Activated CD4-positive, alpha-beta T cell treated with anti-CD3 and anti-CD28 coated beads, Interleukin-2, amount 10 ng/mL, durations not matched to agents 24 days and 14 days (primary cell): Measurements from ENCODE around the gene QRFP. TPM values are rescaled to one million over a fixed set of nuclear protein-coding genes. Genes with fewer than 3 reads are reported as not detected.

Experiments used
- DNase-seq: peaks from one replicate; pipeline ENCODE4 v3.0.0; 2022
- H3K27ac Mint-ChIP-seq: one replicate; pipeline ENCODE4 v1.8.0; 2022; ENCODE audit warnings: mild to moderate bottlenecking, mixed read lengths
- H3K27me3 Mint-ChIP-seq: one replicate; pipeline ENCODE4 v1.8.0; 2022; ENCODE audit warnings: mixed read lengths
- H3K36me3 Mint-ChIP-seq: one replicate; pipeline ENCODE4 v1.8.0; 2022; ENCODE audit warnings: low read depth, mild to moderate bottlenecking, mixed read lengths
- H3K4me1 Mint-ChIP-seq: one replicate; pipeline ENCODE4 v1.8.0; 2021; ENCODE audit warnings: mixed read lengths
- H3K4me3 Mint-ChIP-seq: one replicate; pipeline ENCODE4 v1.8.0; 2022; ENCODE audit warnings: mild to moderate bottlenecking, moderate library complexity, mixed read lengths
- H3K9me3 Mint-ChIP-seq: one replicate; pipeline ENCODE4 v1.8.0; 2021; ENCODE audit warnings: mixed read lengths
- intact Hi-C: fragments of 100-400 bp; cut with micrococcal nuclease; formaldehyde crosslinking; loops from one replicate; pipeline ENCODE4 v1.15.1; 2023
- total RNA-seq: library from RNA; stranded (reverse); gene quantifications from 2 replicates; pipeline ENCODE4 v1.2.3, GENCODE V29; 2022

QRFP gene
- total RNA-seq, 1 donor from 2014 or later = not detected

DNA sequence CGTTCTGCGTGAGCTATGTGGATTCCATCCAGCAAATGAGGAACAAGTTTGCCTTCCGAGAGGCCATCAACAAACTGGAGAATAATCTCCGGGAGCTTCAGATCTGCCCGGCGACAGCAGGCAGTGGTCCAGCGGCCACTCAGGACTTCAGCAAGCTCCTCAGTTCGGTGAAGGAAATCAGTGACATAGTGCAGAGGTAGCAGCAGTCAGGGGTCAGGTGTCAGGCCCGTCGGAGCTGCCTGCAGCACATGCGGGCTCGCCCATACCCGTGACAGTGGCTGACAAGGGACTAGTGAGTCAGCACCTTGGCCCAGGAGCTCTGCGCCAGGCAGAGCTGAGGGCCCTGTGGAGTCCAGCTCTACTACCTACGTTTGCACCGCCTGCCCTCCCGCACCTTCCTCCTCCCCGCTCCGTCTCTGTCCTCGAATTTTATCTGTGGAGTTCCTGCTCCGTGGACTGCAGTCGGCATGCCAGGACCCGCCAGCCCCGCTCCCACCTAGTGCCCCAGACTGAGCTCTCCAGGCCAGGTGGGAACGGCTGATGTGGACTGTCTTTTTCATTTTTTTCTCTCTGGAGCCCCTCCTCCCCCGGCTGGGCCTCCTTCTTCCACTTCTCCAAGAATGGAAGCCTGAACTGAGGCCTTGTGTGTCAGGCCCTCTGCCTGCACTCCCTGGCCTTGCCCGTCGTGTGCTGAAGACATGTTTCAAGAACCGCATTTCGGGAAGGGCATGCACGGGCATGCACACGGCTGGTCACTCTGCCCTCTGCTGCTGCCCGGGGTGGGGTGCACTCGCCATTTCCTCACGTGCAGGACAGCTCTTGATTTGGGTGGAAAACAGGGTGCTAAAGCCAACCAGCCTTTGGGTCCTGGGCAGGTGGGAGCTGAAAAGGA is 10.9 kb downstream of the QRFP start:
- H3K4me3 Mint-ChIP-seq = no peak overlapping the region
- no peaks in the 10 kb centered on the region for H3K27me3 Mint-ChIP-seq
- intact Hi-C loops = no loop called here
- H3K4me1 Mint-ChIP-seq = no peaks in the 10 kb centered on the region
- peaks cover 8% of the 10 kb centered on the region for H3K36me3 Mint-ChIP-seq
- no peak overlapping the region for H3K27ac Mint-ChIP-seq
- DNase-seq = no peak
- H3K9me3 Mint-ChIP-seq = no peaks in the 10 kb centered on the region

DNA sequence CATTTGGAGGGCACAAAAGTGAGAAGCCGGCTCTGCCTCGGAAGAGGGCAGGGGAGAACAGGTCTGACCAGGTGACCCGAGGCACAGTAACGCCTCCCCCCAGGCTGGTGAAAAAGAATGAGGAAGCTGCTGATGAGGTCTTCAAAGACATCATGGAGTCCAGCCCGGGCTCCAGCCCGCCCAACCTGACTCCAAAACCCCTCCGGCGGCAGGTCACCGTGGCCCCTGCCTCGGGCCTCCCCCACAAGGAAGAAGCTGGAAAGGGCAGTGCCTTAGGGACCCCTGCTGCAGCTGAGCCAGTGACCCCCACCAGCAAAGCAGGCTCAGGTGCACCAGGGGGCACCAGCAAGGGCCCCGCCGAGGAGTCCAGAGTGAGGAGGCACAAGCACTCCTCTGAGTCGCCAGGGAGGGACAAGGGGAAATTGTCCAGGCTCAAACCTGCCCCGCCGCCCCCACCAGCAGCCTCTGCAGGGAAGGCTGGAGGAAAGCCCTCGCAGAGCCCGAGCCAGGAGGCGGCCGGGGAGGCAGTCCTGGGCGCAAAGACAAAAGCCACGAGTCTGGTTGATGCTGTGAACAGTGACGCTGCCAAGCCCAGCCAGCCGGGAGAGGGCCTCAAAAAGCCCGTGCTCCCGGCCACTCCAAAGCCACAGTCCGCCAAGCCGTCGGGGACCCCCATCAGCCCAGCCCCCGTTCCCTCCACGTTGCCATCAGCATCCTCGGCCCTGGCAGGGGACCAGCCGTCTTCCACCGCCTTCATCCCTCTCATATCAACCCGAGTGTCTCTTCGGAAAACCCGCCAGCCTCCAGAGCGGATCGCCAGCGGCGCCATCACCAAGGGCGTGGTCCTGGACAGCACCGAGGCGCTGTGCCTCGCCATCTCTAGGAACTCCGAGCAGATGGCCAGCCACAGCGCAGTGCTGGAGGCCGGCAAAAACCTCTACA is 11.8 kb downstream of the QRFP start:
- H3K27ac Mint-ChIP-seq = no peak overlapping the region
- intact Hi-C loops = no loop called here
- no peaks in the 10 kb centered on the region for H3K9me3 Mint-ChIP-seq
- no peaks in the 10 kb centered on the region for H3K4me1 Mint-ChIP-seq
- no peak for DNase-seq
- peaks cover 8% of the 10 kb centered on the region for H3K36me3 Mint-ChIP-seq
- no peak overlapping the region for H3K4me3 Mint-ChIP-seq
- H3K27me3 Mint-ChIP-seq = no peaks in the 10 kb centered on the region

DNA sequence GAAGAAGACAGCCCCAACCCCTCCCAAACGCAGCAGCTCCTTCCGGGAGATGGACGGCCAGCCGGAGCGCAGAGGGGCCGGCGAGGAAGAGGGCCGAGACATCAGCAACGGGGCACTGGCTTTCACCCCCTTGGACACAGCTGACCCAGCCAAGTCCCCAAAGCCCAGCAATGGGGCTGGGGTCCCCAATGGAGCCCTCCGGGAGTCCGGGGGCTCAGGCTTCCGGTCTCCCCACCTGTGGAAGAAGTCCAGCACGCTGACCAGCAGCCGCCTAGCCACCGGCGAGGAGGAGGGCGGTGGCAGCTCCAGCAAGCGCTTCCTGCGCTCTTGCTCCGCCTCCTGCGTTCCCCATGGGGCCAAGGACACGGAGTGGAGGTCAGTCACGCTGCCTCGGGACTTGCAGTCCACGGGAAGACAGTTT is 12.5 kb downstream of the QRFP start:
- intact Hi-C loops = no loop called here
- DNase-seq = no peak
- Mint-ChIP-seq H3K27me3 (no peaks in the 10 kb centered on the region), H3K4me3 (no peak overlapping the region), H3K36me3 (peaks cover 10% of the 10 kb centered on the region), H3K9me3 (no peaks in the 10 kb centered on the region), H3K4me1 (no peaks in the 10 kb centered on the region), H3K27ac (no peak overlapping the region)

DNA sequence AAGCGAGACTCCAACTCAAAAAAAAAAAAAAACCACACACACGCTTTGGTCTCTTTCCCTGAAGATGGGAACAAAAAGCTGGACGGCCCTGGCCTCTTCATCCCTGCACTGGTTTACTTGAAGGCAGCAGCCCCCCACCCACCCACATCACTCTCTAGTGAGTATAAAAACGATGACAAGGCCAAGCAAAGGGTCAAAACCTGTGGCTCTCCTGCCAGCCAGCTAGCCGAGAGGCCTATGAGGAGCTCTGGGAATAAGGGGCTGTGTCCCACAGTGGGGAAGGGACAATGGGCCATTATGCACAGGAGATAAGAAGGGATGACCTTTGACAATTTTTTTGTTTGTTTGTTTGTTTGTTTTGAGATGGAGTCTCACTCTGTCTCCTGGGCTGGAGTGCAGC is 13.1 kb downstream of the QRFP start:
- no peaks in the 10 kb centered on the region for H3K27me3 Mint-ChIP-seq
- H3K4me3 Mint-ChIP-seq = no peak overlapping the region
- no peaks in the 10 kb centered on the region for H3K9me3 Mint-ChIP-seq
- DNase-seq = no peak
- H3K4me1 Mint-ChIP-seq = no peaks in the 10 kb centered on the region
- H3K27ac Mint-ChIP-seq = no peak overlapping the region
- peaks cover 10% of the 10 kb centered on the region for H3K36me3 Mint-ChIP-seq
- intact Hi-C loops = no loop called here

DNA sequence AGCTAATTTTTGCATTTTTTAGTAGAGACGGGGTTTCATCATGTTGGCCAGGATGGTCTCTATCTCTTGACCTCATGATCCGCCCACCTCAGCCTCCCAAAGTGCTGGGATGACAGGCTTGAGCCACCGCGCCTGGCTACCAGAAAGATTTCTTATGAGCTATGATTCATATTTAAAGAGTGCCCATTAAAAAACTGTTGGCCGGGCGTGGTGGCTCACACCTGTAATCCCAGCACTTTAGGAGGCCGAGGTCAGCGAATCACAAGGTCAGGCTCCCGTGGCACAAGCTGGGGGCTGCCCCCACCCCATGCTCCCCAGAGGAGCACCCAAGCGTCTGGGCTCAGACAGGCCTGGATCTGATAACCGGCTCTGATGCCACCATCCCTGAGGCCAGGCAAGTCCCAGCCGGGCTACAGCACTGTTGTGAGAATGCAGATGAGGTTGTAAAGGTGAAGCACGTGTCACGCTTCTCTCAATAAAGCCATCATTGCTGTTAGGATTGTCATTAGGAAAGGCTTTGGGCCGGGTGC is 13.9 kb downstream of the QRFP start:
- Mint-ChIP-seq H3K36me3 (peaks cover 10% of the 10 kb centered on the region), H3K27me3 (no peaks in the 10 kb centered on the region), H3K27ac (no peak overlapping the region), H3K4me3 (no peak overlapping the region), H3K4me1 (no peaks in the 10 kb centered on the region), H3K9me3 (no peaks in the 10 kb centered on the region)
- no peak for DNase-seq
- intact Hi-C loops = no loop called here

DNA sequence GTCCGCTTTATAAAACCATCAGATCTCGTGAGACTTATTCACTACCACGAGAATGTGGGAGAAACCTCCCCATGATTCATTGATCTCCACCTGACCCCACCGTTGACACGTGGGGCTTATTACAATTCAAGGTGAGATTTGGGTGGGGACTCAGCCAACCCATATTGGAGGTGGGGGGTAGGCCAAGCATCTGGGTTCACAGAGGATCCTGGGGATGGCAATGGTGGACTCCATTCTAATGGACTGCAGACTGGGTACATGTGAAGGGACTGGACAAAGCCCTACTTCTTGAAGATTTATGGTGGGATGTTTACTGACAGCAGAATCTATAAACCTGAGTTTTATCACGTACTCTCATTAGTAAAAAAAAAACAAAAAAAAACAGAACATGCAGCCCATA is 15.1 kb downstream of the QRFP start:
- H3K27me3 Mint-ChIP-seq = no peaks in the 10 kb centered on the region

DNA sequence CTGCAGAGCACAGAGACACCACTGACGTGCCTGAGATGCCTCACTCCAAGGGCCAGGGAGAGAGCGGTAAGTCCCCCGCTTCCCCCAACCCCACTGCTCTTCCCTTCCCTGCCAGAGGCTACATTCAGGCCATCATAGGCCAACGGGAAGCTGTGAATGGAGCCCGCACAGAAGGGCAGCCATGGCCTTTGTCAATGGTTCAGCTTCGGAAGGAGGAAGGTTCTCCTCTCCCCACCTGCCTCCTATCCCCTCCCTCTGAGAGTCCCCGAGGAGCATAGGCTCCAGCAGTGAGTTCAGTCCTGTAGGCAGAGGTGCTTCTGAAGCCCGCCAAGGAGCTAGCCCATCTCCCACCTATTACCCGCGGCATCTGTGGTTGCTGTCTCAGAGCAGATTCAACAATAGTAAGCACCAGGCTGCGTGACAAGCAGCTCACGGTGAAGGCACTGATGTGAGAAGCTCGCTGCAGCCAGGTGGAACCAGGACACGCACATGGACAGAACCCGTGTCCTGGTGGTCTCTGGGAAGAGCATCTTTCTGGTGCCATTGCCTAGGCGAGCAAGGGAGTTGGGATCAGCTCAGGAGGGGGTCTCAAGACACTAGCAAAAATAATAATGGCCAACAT is 15.9 kb downstream of the QRFP start:
- Mint-ChIP-seq H3K4me3 (no peak overlapping the region), H3K4me1 (no peaks in the 10 kb centered on the region), H3K36me3 (peaks cover 8% of the 10 kb centered on the region), H3K27me3 (no peaks in the 10 kb centered on the region), H3K27ac (no peak overlapping the region), H3K9me3 (no peaks in the 10 kb centered on the region)
- DNase-seq = no peak
- intact Hi-C loops = no loop called here

More for the DNA sequence above, 15.1 kb downstream of the QRFP start:
- no peaks in the 10 kb centered on the region for H3K9me3 Mint-ChIP-seq
- intact Hi-C loops = no loop called here
- no peak for DNase-seq
- H3K27ac Mint-ChIP-seq = no peak overlapping the region
- no peaks in the 10 kb centered on the region for H3K4me1 Mint-ChIP-seq
- no peak overlapping the region for H3K4me3 Mint-ChIP-seq
- H3K36me3 Mint-ChIP-seq = peaks cover 10% of the 10 kb centered on the region

DNA sequence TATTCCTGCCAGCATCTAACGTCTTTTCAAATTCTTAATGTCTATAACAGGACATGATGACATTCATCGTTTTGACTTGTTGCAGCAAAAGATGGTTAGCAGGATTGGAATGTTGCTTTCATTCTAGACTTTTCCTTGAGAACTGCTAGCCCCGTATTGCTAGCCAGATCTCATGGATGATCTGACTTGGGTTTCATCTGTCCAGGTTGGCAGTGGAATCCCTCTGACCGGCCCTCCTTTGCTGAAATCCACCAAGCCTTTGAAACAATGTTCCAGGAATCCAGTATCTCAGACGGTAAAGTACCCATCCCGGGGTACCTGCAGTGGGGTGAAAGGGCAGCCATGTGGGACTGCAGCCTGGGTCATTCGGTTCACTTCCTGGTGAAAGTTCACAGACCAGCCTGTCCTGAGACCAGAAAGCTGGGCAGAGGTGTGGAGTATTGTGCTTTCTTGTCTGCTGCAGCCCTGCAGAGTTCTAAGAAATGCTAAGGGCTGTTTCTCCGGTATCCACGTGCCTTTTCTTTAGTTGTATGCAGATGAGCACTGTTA is 16.7 kb downstream of the QRFP start:
- H3K27me3 Mint-ChIP-seq = no peaks in the 10 kb centered on the region
- H3K36me3 Mint-ChIP-seq = peaks cover 8% of the 10 kb centered on the region
- H3K4me3 Mint-ChIP-seq = no peak overlapping the region
- intact Hi-C loops = no loop called here
- H3K4me1 Mint-ChIP-seq = no peaks in the 10 kb centered on the region
- no peaks in the 10 kb centered on the region for H3K9me3 Mint-ChIP-seq
- H3K27ac Mint-ChIP-seq = no peak overlapping the region
- no peak for DNase-seq

DNA sequence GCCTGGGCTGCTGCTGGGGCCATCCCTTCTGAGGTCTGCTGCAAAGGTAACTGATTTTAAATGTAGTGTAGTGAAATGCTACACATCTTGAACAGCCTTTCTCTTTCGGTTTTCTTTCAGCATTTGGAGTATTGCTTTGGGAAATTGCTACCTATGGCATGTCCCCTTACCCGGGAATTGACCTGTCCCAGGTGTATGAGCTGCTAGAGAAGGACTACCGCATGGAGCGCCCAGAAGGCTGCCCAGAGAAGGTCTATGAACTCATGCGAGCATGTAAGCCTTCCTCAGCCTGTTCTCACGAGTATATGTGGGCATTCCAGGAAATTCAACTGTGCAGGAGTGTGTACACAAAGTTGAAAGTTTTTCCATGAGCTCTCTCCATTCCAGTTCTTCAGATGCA is 18.3 kb downstream of the QRFP start:
- no peak overlapping the region for H3K27ac Mint-ChIP-seq
- no peaks in the 10 kb centered on the region for H3K9me3 Mint-ChIP-seq
- no peak overlapping the region for H3K4me3 Mint-ChIP-seq
- peaks cover 6% of the 10 kb centered on the region for H3K36me3 Mint-ChIP-seq
- H3K27me3 Mint-ChIP-seq = no peaks in the 10 kb centered on the region
- no peaks in the 10 kb centered on the region for H3K4me1 Mint-ChIP-seq
- DNase-seq = no peak
- intact Hi-C loops = no loop called here

DNA sequence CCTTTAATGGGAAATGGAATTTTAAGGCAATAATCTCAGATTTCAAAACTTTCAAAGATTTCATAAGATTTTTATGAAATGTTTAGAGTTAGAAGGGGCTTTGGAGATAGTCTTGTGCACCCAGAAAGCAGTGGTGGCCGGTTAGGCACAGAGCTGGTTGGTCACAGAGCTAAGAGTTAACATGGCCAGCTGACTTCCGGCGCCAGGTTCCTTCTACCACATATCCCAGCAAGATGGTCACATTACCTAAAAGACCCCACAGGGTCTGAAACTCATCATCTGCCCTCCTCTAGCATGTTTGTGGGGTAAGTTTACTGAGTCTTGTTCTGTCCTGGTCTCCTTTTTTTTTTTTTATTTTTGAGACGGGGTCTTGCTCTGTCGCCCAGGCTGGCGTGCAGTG is 19.3 kb downstream of the QRFP start:
- DNase-seq = no peak
- no peak overlapping the region for H3K4me3 Mint-ChIP-seq
- H3K27me3 Mint-ChIP-seq = no peaks in the 10 kb centered on the region
- H3K36me3 Mint-ChIP-seq = peaks cover 7% of the 10 kb centered on the region
- no peaks in the 10 kb centered on the region for H3K9me3 Mint-ChIP-seq
- H3K27ac Mint-ChIP-seq = no peak overlapping the region
- no peaks in the 10 kb centered on the region for H3K4me1 Mint-ChIP-seq
- intact Hi-C loops = no loop called here

DNA sequence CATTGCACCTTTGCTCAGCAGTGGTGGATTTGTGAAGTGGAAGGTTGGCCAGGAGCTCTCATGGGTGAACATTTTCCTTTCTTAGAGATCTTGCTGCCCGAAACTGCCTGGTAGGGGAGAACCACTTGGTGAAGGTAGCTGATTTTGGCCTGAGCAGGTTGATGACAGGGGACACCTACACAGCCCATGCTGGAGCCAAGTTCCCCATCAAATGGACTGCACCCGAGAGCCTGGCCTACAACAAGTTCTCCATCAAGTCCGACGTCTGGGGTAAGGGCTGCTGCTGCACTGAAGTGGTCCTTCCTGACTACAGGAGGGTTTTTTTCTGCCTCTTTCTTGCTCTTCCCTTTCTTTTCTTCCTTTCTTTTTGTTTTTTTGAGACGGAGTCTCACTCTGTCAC is 21.8 kb downstream of the QRFP start:
- no peaks in the 10 kb centered on the region for H3K27me3 Mint-ChIP-seq
- no peaks in the 10 kb centered on the region for H3K9me3 Mint-ChIP-seq
- H3K36me3 Mint-ChIP-seq = peaks cover 8% of the 10 kb centered on the region
- no peak for DNase-seq
- H3K4me1 Mint-ChIP-seq = no peaks in the 10 kb centered on the region
- no peak overlapping the region for H3K4me3 Mint-ChIP-seq
- intact Hi-C loops = no loop called here
- no peak overlapping the region for H3K27ac Mint-ChIP-seq

DNA sequence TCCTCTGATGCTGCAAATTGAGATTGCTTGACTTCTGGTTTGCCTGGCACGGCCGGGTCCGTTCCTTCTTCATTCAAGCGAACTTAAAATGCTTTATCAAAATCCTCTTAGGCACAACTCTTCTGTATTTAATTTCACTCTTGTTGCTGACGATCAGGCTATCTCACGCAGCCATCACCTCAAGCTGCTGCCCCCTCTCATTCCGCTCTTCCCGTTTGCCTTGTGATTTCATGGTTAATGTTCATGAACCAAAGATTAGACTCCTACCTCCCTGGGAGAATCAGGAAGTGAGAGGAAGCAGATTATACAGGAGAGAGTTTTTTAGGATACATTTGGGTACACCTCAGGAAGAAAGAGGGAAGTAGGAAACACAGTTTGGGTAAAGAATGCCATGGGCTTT is 22.6 kb downstream of the QRFP start:
- H3K9me3 Mint-ChIP-seq = no peaks in the 10 kb centered on the region
- peaks cover 6% of the 10 kb centered on the region for H3K36me3 Mint-ChIP-seq
- no peak overlapping the region for H3K4me3 Mint-ChIP-seq
- intact Hi-C loops = no loop called here
- H3K27ac Mint-ChIP-seq = no peak overlapping the region
- no peaks in the 10 kb centered on the region for H3K4me1 Mint-ChIP-seq
- DNase-seq = no peak
- H3K27me3 Mint-ChIP-seq = no peaks in the 10 kb centered on the region

DNA sequence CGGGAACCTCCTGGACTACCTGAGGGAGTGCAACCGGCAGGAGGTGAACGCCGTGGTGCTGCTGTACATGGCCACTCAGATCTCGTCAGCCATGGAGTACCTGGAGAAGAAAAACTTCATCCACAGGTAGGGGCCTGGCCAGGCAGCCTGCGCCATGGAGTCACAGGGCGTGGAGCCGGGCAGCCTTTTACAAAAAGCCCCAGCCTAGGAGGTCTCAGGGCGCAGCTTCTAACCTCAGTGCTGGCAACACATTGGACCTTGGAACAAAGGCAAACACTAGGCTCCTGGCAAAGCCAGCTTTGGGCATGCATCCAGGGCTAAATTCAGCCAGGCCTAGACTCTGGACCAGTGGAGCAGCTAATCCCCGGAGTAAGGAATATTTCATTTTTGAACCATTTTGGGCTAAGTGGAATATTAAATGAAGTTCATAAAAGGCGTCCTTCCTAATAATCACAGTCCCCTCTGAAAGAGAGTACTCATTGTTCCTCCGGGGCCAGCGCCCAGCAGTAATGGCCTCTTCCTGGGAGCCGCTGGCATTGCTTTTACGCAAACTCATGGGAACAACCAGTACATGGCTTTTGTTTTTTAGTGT is 23.6 kb downstream of the QRFP start:
- H3K36me3 Mint-ChIP-seq = peaks cover 6% of the 10 kb centered on the region
- H3K27ac Mint-ChIP-seq = no peak overlapping the region
- intact Hi-C loops = no loop called here
- no peaks in the 10 kb centered on the region for H3K27me3 Mint-ChIP-seq
- DNase-seq = no peak
- no peak overlapping the region for H3K4me3 Mint-ChIP-seq
- no peaks in the 10 kb centered on the region for H3K4me1 Mint-ChIP-seq
- no peaks in the 10 kb centered on the region for H3K9me3 Mint-ChIP-seq
